Stimulated activated naive CD4-positive, alpha-beta T cell treated with Interleukin-2 at 50 U/mL for 16 hours (primary cell): ENCODE results near the gene TCTN1.
"Not testable (repeated sequence)": the region's sequence is repeated elsewhere in the genome, so short reads cannot be mapped to it uniquely, and the experiment has no call there.

Source experiments
- DNase-seq: peaks from one replicate; lab custom pipeline; 2025; lab: John Stamatoyannopoulos, UW

The TCTN1 gene

GRCh38 chr12:110638796-110639195, 24.9 kb downstream of the TCTN1 start:
- no peak for DNase-seq

GRCh38 chr12:110639336-110640141, 25.6 kb downstream of the TCTN1 start:
- no peak for DNase-seq

- DNase-seq, result no peak
These were observed 26.5 kb downstream of the TCTN1 start for GRCh38 chr12:110640275-110641025.

- no peak for DNase-seq
These were observed 27.6 kb downstream of the TCTN1 start for GRCh38 chr12:110641521-110641920.

- no peak for DNase-seq
These were observed 33.7 kb downstream of the TCTN1 start for GRCh38 chr12:110647631-110648040.

- DNase-seq, result no peak
These were observed 35.5 kb downstream of the TCTN1 start for GRCh38 chr12:110649341-110649847.

GRCh38 chr12:110654238-110654637, 40.3 kb downstream of the TCTN1 start:
- DNase-seq, result not testable (repeated sequence)

- DNase-seq, result no peak
These were observed 42.2 kb downstream of the TCTN1 start for GRCh38 chr12:110656071-110656655.

- no peak for DNase-seq
These were observed 43.8 kb downstream of the TCTN1 start for GRCh38 chr12:110657747-110658146.

GRCh38 chr12:110658242-110658641, 44.3 kb downstream of the TCTN1 start:
- DNase-seq, result no peak

- no peak for DNase-seq
These were observed 44.9 kb downstream of the TCTN1 start for GRCh38 chr12:110658878-110659277.

- peak; percentile 14 for DNase-seq
These were observed 47.5 kb downstream of the TCTN1 start for GRCh38 chr12:110661337-110661972.

- DNase-seq, result no peak
These were observed 53.0 kb downstream of the TCTN1 start for GRCh38 chr12:110666892-110667291.

- DNase-seq, result no peak
These were observed 53.7 kb downstream of the TCTN1 start for GRCh38 chr12:110667671-110668070.

- DNase-seq, result no peak
These were observed 54.7 kb downstream of the TCTN1 start for GRCh38 chr12:110668480-110669192.

GRCh38 chr12:110669193-110669502, 55.2 kb downstream of the TCTN1 start:
- DNase-seq, result no peak

GRCh38 chr12:110670161-110670701, 56.3 kb downstream of the TCTN1 start:
- DNase-seq, result peak; percentile 22

GRCh38 chr12:110676171-110676570, 62.2 kb downstream of the TCTN1 start:
- DNase-seq, result no peak

- DNase-seq, result no peak
These were observed 63.4 kb downstream of the TCTN1 start for GRCh38 chr12:110677206-110677911.

GRCh38 chr12:110677982-110678381, 64.1 kb downstream of the TCTN1 start:
- DNase-seq, result no peak

- DNase-seq, result no peak
These were observed 65.3 kb downstream of the TCTN1 start for GRCh38 chr12:110679201-110679600.
